ENCODE measurements around the gene FOXN3.

- TF ChIP-seq POLR2A (IDR thresholded peaks at IDR 0.05) (no peak), CTCF (IDR thresholded peaks at IDR 0.05) (no peak), POLR2AphosphoS5 (IDR thresholded peaks at IDR 0.05) (no peak), EP300 (IDR thresholded peaks at IDR 0.05; ENCODE audit: low read depth) (no peak)
These were observed 123.6 kb downstream of the FOXN3 start for GRCh38 chr14:89293314-89293916.

All from transverse colon (tissue), 4 donors.